Activated CD8-positive, alpha-beta T cell treated with anti-CD3 and anti-CD28 coated beads for 36 hours (primary cell): ENCODE results near the gene PSMD8. TPM values are rescaled to one million over a fixed set of nuclear protein-coding genes. Genes with fewer than 3 reads are reported as not detected.

Source experiments
- ATAC-seq: fragments of 200-7000 bp; cut with Tn5 transposase; one replicate; pipeline ENCODE4 v1.10.0; 2021; ENCODE audit warnings: mild to moderate bottlenecking, moderate library complexity
- CTCF ChIA-PET: fragments of 350-600 bp; sonication (Branson Sonifier 250); formaldehyde crosslinking; loops from one replicate; lab custom pipeline; 2021; ENCODE audit warnings: antibody characterized with exemption; lab: Charles Lee
- POLR2A ChIA-PET: fragments of 350-600 bp; sonication (Branson Sonifier 250); formaldehyde crosslinking; loops from one replicate; lab custom pipeline; 2021; ENCODE audit warnings: antibody characterized with exemption; lab: Charles Lee
- DNase-seq: peaks from one replicate; pipeline ENCODE4 v3.0.0-alpha.2; 2020
- H3K27ac Mint-ChIP-seq: one replicate; pipeline ENCODE4 v1.8.0; 2021; ENCODE audit warnings: mild to moderate bottlenecking, mixed read lengths
- H3K27me3 Mint-ChIP-seq: one replicate; pipeline ENCODE4 v1.8.0; 2021; ENCODE audit warnings: mixed read lengths
- H3K36me3 Mint-ChIP-seq: one replicate; pipeline ENCODE4 v1.8.0; 2021; ENCODE audit warnings: low read depth, mixed read lengths
- H3K4me1 Mint-ChIP-seq: one replicate; pipeline ENCODE4 v1.8.0; 2021; ENCODE audit warnings: low read depth, mixed read lengths
- H3K4me3 Mint-ChIP-seq: one replicate; pipeline ENCODE4 v1.8.0; 2021; ENCODE audit warnings: mild to moderate bottlenecking, moderate library complexity, mixed read lengths
- H3K9me3 Mint-ChIP-seq: one replicate; pipeline ENCODE4 v1.8.0; 2021; ENCODE audit warnings: mixed read lengths
- intact Hi-C: fragments of 100-400 bp; cut with micrococcal nuclease; formaldehyde crosslinking; loops from one replicate; pipeline ENCODE4 v1.10.0; 2022
- total RNA-seq, 2 experiments: library from RNA; stranded (reverse); gene quantifications; one replicate each; pipeline ENCODE4 v1.2.3, GENCODE V29; 2021
- TF ChIP-seq, protein P1 (sequence below): fragments of 200-600 bp; IDR thresholded peaks from one replicate; pipeline ENCODE4 v1.8.0; 2022; ENCODE audit warnings: antibody characterized with exemption, mild to moderate bottlenecking

Gene PSMD8
- total RNA-seq, 2 experiments from 2014 or later = 178 to 191 TPM

DNA sequence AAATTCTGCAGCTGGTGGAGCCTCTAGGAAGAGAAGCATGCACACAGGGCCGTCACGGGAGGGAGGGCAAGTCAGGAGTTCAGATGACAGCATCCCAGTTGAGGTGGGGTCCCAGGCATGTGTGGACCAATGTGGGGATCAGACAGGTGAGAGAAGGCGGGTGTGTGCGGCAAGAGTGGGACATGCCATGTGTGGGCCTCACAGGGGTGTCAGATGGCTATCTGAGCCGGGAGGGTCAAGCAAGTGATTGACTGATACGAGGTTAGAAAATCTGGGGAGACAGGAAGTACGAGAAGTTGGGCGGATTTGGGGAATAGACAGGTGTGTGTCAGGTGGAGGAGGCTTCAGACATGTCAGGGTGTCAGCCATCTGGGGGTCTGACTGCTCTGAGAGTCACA is 42.8 kb downstream of the PSMD8 start:
- CTCF ChIA-PET = interaction anchor here (7.3 kb wide), 1 partner anchor 14 kb away, joined by 35 read pairs; the partner anchor contains the start of gene FAM98C
- peak overlapping the region; percentile 73 for H3K4me3 Mint-ChIP-seq
- peaks cover 14% of the 10 kb centered on the region for H3K4me1 Mint-ChIP-seq

DNA sequence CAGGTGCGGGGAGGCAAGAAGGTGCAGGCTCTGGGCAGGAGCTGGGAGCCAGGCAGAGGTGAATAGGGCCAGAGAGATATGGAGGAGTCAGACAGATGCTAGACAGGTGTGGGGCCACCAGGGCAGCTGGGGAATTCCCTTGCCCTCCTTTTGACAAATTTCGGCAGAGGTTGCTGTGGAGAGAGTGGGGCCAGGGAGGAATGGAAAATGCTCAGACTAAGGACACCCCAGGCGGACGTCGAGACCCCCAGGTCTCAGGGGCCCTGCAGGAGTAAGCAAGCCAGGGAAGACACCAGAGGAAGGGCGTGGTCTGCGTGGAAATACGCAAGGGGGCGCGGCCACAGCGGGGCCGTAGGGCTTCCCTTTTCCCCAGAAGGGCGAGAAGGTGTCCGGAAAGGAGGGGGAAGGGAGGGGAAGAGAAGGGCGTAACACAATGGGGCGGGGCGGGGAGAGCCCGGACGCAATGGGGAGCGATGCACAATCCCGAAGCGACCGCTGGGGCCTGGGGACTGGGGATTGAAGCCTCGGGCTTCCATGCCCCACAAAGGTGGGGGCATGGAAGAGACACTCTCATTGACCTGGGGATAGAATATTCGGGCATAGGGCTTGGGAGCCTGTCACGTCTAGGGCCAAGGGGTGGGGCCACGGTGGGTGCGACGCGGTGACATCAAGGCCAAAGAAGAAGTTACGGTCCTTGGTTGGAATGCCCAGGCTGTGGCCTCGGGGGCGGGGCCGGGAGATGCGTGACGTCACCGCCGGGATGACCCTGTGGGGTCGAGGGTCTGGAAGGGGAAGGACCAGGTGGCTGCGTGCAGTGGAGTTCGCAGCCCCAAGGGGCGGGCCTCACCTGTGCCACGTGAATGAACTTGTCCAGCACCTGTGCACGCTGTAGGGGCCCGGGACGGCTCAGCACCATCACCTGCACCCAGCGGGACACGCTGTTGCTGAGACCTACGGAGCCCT is 43.5 kb downstream of the PSMD8 start:
- peaks cover 14% of the 10 kb centered on the region for H3K4me1 Mint-ChIP-seq
- TF ChIP-seq, protein P1, sequence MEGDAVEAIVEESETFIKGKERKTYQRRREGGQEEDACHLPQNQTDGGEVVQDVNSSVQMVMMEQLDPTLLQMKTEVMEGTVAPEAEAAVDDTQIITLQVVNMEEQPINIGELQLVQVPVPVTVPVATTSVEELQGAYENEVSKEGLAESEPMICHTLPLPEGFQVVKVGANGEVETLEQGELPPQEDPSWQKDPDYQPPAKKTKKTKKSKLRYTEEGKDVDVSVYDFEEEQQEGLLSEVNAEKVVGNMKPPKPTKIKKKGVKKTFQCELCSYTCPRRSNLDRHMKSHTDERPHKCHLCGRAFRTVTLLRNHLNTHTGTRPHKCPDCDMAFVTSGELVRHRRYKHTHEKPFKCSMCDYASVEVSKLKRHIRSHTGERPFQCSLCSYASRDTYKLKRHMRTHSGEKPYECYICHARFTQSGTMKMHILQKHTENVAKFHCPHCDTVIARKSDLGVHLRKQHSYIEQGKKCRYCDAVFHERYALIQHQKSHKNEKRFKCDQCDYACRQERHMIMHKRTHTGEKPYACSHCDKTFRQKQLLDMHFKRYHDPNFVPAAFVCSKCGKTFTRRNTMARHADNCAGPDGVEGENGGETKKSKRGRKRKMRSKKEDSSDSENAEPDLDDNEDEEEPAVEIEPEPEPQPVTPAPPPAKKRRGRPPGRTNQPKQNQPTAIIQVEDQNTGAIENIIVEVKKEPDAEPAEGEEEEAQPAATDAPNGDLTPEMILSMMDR = no peak
- H3K36me3 Mint-ChIP-seq = no peaks in the 10 kb centered on the region
- ChIA-PET POLR2A (no interaction called here), CTCF (interaction anchor here (7.3 kb wide), 1 partner anchor 14 kb away, joined by 35 read pairs; the partner anchor contains the start of gene FAM98C)
- DNase-seq = peak; percentile 76
- intact Hi-C loops = no loop called here
- no peaks in the 10 kb centered on the region for H3K9me3 Mint-ChIP-seq
- peak overlapping the region; percentile 39 for H3K27ac Mint-ChIP-seq
- H3K4me3 Mint-ChIP-seq = peak overlapping the region; percentile 73
- peak; percentile 93 for ATAC-seq
- no peaks in the 10 kb centered on the region for H3K27me3 Mint-ChIP-seq

More for the DNA sequence above, 42.8 kb downstream of the PSMD8 start:
- TF ChIP-seq, protein P1 = no peak
- ATAC-seq (no peak), DNase-seq (no peak)
- Mint-ChIP-seq H3K9me3 (no peaks in the 10 kb centered on the region), H3K27ac (peak overlapping the region; percentile 39), H3K36me3 (no peaks in the 10 kb centered on the region), H3K27me3 (no peaks in the 10 kb centered on the region)
- intact Hi-C loops = no loop called here
- POLR2A ChIA-PET = no interaction called here

DNA sequence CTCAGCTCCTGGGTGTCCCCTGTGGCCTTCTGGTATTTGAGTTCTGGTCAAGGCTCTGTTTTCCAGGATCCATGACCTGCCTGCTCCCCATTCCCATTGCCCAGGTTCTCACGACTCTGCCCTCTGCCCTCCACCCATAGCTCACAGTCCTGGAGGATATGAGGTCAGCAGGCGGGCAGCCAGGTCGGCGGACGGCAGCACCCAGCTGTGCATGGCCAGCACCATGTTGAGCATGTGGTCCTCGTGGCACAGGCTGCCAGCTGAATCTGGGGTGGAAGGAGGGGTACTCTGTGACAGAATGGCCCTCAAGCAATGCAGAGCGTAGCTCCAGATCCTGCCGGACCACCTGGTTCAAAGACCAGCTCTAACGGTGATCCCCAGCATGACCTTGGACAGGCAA is 46.6 kb downstream of the PSMD8 start:
- CTCF ChIA-PET = interaction anchor here (7.3 kb wide), 1 partner anchor 18 kb away, joined by 35 read pairs; the partner anchor contains the start of gene FAM98C
- Mint-ChIP-seq H3K4me3 (no peak overlapping the region), H3K9me3 (no peaks in the 10 kb centered on the region), H3K4me1 (peaks cover 16% of the 10 kb centered on the region), H3K27me3 (peaks cover 3% of the 10 kb centered on the region), H3K36me3 (no peaks in the 10 kb centered on the region), H3K27ac (no peak overlapping the region)
- TF ChIP-seq, protein P1 = no peak
- intact Hi-C loops = no loop called here
- ATAC-seq (no peak), DNase-seq (no peak)
- POLR2A ChIA-PET = no interaction called here

DNA sequence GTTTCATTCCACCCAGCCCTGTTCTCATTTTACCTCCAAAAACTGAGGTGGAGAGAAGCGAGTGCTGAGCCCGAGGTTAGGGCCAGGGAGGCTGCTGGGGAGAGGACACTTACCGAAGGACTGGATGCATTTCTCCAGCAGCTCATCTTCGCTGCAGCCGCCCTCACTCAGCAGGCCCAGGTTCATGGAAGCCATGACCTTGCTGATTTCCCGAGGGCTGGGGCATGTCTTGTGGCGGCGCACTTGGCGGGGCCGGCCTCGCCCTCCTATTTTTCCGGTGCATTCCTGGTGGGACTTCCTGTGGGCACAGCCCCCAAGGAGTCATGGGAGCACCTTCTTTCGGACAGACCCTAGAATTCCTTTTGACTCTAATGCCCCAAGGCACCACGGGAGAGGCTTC is 47.5 kb downstream of the PSMD8 start:
- H3K36me3 Mint-ChIP-seq = no peaks in the 10 kb centered on the region
- peaks cover 20% of the 10 kb centered on the region for H3K4me1 Mint-ChIP-seq
- intact Hi-C loops = no loop called here
- ChIA-PET POLR2A (interaction anchor here (0.6 kb wide), 1 partner anchor 47 kb away, joined by 3 read pairs; the partner anchor contains the start of gene PSMD8), CTCF (interaction anchor here (7.3 kb wide), 1 partner anchor 19 kb away, joined by 35 read pairs; the partner anchor contains the start of gene FAM98C)
- no peaks in the 10 kb centered on the region for H3K9me3 Mint-ChIP-seq
- no peak for DNase-seq
- TF ChIP-seq, protein P1 = no peak
- H3K4me3 Mint-ChIP-seq = no peak overlapping the region
- H3K27ac Mint-ChIP-seq = no peak overlapping the region
- H3K27me3 Mint-ChIP-seq = peaks cover 3% of the 10 kb centered on the region
- no peak for ATAC-seq
